ENCODE measurements around the gene SPRR1A.

The SPRR1A gene, protein sequence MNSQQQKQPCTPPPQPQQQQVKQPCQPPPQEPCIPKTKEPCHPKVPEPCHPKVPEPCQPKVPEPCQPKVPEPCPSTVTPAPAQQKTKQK

DNA sequence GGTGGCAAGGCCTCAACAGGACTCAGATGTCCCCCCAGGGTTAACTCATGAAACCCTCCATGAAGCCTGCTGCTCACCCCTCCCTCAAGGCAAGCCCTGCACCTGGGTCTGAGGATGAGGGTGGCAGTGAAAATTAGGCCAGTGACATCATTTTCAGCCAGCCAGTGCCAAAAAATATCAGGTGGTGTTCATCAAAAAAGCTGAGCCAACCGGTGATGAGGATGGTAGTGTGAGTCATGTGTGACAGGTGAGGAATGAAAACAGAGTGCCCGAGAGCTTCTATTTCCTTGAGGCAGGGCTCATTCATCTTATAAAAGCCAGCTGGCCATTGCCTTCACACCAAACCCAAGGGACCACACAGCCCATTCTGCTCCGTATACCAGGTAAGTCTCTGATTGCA is at the start of gene SPRR1A:
SPRR1A (plus strand) TSS at position 339 of the 400 bp plus-strand sequence. CDS start 1,150 bp downstream, outside the sequence.
- DNase-seq: no peak

DNA sequence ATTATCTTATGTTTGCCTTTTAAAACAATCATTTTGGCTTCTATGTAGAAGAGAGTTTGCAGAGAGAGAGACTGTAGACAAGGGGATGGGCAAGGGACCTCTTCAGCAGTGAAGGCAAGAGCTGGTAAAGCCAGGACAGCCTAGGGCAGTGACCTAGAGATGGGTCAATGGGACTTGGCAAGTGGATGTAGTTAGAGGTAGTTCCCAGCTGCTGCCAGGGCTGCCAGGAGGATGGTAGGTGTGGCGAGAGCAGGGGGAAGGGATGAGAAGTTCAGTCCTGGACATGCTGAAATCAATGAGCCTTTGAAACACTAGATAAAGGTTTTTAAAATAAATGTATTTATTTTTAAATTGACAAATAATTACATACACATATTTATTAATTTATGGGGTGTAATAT is 43.3 kb upstream of the SPRR1A start:
- DNase-seq: no peak

DNA sequence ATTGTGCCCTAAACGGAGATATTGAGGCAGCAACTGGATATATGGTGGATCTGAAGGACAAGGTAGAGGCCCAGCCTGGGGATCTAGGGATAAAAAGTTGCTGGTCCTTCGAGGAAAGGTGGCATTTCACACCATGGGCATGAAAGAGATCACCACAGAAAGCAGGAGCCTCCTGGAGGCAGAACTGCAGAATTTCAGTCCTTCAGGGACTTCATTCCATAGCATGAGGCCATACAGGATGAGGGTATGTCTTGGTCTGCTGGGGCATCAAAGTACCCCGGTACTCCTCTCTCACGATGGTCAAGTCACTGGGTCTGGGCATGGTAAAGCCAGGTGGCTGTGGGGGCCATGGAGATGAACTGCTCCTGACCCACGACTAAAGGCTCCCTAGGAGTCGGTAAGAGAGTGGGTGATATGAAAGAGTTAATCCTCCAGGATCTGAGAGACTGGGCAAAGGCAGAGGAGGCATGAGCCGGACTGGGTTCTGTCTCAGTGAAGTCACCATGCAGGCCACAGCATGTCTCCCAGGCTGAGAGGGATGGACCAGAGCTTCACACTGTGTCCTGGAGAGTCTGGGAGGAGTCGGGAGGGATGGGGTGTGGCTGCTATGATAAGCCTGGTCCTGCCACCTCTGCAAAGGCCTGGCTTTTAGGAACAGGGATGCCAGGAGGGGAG is 42.7 kb upstream of the SPRR1A start:
- no peak for DNase-seq

DNA sequence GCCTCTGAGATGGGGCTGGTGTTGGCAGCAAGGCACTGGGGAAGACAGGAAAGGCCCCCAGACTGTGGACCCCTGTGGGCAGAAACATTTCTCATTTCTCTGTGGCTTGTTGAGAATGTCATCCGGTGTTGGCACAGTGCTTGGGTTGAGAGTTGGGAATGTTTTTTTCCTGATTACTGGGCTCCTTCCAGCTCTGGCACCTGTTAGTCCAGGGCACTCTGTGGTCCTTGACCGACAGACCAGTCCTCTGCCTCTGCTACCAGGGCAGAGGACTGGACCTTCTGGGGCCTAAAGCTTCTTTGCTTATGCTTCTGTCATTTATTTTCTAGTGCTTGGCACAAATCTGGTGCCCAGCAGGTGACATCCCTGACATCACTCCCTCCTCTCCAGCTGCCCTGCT is 41.7 kb upstream of the SPRR1A start:
- DNase-seq: no peak

DNA sequence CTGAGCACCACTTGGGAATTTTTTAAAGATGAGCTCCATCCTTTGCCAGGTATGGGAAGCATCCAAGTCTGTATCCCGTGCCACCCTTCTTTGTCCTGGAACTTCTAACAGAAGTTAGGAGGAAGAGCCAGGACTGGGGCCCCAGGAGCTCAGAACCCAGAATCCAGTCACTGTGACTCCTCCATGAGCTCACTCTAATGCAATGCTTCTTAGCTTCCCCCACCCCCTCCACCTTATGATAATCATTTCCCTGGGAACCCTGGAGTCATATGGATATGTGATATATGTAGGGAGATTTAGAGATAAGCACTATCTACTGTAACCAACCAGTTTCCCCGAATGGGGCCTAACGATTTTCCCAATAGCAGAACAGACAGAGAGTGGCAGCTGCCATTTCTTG is 37.6 kb upstream of the SPRR1A start:
- DNase-seq: no peak

DNA sequence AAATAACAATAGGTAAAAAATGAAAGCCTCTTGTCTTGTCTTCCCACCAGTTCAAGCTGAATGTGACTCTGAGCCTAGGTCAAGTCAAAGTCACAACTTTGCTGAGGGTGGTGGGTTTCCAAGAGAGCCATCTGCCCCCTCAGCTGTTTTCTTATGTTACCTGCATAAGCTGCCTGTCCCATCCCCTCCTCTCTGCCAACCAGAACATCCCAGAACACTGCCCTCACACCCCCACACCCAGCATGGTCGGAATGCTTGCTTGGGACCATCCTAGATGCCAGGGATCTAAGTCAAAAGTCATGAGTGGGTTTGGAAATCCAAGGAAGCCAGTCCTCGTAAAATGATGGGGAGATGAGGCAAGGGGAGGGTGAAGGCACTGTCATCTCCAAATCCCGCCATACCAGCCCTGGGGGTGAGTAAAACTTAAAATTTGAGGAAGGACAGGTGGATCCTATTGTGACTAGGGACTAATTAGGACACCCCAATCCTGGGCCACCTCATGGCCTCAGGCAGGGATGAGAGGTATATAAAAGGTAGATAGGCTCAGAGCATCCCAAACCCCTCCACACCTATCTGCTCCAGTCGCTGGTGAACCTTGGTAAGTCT is 37.1 kb upstream of the SPRR1A start, which contains the start of gene SPRR5:
SPRR5 (plus strand) TSS at position 556 of the 606 bp plus-strand sequence. CDS start 1,349 bp downstream, outside the sequence.
- no peak for DNase-seq

DNA sequence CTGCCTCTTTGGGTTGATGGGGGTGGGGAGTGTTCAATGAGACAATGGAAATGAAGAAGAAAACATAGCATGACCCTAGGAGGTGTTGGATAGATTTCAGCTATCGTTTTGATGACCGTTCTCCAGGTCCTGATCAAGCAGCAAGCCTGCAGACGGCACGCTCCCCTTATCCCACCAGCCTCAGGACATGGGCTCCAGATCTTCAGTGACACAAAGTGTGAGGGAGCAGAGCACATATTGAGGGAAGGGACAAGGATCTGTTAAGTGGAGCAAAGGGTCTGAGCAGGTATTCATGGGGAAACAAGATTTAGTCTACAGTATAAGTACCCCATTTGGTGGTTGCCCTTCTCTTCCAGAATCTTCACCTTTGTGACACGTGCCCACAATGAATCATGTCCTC is 32.2 kb upstream of the SPRR1A start:
- no peak for DNase-seq

DNA sequence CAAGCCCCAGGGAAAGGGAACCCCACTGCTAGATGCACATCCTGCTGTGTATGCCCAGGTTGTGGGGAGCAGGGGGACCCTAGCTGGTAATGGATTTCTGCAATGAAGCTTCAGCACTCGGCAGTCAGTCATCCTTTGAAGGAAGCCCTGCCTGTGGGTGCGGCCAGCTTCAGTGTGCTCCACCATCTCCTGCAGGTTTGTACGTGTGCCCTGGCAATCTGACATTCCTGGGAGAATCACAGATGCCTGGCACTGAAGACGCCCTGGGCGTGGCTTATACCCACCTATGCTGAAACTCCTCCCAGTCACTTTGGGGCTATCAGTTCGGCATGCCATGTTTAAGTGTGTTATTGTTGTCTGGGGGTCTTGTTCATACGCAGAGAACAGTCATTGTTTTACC is 30.1 kb upstream of the SPRR1A start:
- no peak for DNase-seq

DNA sequence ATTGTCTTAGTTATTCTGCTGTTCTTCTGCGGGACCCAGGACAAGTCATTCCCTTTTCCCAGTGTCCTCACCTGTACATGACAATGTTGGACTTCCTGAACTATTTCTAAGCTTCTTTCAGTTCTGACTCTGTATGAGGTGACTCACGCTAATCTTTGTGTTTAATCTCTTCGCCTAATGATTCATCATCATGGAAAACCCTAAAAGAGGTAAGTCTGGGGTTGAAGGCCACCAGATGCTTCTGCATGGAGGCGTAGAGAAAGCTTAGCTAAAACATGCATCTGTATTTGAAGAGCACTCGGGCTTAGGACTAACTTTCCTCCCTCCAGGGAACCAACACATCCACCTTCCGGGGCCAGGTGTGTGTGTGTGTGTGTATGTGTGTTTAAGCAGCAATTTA is 29.4 kb upstream of the SPRR1A start:
- DNase-seq: no peak

DNA sequence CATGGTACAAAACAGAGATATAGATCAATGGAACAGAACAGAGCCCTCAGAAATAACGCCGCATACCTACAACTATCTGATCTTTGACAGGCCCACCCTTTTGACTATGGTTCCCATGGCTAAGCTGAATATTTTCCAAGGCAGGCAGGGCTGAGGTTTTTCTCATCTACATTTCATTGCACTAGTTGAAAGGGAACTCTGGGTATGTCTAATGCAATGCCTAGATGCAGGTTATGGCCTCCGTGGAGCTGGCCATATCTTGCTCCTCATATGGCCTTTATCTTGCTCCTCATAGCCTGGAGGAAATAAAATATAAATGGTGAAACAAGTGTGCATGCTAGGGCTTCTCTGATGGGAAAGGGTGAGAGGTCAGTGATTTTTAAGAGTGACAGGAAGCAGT is 26.3 kb upstream of the SPRR1A start:
- DNase-seq: no peak

DNA sequence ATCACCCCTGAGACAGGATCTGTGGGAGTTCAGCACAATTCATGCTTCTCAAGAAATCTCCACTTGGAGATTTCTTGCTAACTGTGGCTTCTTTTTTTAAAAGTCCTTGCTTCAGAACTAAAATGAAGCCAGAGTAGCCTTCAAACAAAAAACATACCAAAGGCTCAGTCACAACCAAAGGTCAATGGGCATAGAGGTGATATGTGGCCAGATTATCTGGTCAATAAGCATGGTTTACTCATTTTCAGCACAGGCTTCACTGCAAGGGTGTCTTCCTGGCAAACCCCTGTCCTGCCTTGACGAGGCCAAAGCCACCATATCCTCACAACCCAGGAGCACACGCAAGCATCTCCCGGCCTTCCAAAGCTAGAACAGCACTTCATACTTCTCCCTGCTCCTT is 24.6 kb upstream of the SPRR1A start:
- DNase-seq: no peak

DNA sequence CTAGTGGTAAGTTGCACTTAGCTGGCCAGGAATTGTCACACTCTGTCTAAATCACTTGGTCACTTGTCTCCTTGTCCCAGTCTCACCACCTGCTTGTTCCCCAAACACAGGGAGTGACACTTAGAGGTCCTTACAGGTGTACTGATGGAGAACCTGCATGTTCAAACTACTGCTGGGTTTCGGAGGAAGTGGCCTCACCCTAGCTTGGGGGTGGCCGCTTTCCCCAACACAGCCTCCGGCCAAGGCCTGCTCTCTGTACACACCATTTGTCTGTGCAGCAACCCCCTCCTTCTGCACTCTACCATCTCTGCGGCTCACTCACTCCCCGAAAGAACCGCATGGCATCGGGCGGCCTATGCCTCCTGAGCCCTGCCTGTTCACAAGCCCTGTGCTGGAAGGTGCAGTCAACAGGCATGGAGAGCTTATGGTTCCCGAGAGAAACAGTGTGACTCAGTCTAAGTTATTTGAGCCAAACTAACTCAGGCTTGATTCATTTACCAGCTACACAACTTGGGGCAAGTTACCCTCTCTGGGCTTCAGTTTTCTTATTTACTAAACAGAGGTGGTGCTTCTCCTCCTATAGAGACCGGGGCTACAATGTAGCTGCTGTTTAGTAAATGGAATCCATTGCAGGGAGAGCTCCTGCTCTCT is 24.0 kb upstream of the SPRR1A start:
- DNase-seq: no peak

DNA sequence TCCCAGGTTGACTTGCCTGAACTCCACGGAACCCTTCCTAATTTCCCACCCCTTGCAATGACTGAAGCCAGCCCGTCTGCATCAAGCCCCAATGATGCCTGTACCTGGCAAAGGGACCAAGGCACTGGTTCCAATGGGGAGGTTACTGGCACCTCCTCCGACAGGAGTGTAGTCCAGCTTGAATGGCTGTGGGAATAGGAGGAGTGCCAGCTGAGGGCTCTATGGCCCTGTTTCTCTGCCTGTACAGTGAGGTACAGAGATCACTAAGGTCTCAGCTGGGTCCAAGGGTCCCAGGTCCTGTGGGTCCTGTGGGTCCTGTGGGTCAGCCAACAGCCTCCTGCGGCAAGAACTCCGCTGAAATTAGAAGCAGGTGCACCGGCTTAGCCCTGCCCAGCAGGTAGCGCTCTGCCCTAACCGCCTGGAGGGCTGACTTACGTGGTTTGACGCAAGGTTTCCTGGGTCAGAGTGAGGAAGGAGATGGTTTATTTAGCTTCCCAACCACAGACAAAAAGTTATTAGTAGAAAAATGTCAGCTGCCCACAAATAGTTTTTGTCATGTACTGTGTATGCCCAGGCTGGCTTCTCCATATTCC is 23.3 kb upstream of the SPRR1A start:
- DNase-seq: no peak

DNA sequence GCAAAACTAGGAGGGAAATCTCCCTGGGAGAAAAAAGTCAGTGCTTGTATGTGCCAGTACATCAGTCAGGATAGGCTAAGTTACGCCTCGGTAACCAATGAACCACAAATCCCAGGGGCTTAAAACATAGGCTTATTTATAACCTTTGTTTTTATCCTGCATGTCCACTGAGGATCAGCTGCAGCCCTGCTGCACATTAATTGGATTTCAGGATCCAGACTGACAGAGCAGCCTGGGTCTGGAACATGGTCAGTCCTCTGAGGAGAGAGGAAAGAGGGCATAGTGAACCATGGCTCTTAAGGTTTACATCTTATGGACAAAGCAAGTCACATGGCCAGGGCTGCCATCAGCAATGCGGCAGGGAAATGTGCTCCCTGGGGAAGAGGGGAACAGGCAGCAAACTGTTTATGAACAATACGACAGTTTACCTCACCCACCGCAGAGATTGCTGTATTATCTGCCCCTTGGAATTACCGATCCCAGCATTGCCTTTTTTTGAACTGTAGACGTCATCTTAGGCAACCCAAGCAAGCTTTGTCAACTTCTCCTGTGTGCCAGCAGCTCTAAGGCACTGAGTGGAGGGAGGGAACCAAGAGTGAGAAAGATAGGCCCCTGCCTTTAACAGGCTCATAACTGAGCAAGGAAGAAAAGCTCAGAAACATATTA is 22.5 kb upstream of the SPRR1A start:
- no peak for DNase-seq

DNA sequence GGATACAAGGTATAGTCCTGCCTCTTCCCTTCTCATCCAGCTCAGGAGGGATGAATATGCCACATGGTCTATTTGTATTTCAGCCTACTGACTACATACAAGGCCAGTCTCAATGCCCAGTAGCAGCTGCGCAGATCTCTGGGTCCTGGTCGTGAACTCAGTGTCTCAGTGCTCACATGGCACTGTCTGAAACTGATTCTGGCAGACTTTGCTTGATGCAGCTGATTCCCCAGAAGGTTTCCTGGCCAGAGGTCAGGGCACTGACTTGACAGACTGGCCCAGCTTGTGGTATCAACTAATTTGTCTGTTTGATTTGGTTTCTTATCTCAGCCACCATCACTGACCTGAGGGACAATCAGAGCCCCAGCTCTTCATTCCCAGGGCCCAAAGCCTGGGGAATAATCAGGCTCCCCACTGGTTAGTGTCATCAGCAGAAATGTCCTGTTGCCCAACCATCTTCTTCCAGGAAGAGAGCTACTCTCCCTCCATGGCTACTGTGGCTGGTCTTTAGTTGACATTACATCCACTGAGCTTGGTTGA is 20.9 kb upstream of the SPRR1A start:
- no peak for DNase-seq

DNA sequence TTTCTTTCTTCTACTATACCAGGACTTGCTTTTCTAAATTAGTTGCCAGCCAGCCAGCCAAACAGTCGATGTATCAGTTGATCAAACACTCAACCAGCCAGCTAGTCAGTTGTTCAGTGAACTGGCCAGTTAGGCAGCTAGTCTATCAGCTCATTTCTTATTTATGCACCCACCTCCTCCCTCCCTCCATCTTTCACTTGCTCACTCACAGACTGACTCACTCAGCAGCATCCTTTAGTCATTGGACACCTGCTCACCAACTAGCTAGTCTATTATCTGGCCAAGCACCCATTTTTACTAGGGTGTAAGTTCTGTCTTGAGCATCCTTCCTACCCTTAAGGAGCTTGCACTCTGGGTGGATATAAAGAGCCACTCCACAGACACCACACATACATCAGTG is 19.3 kb upstream of the SPRR1A start:
- DNase-seq: no peak

DNA sequence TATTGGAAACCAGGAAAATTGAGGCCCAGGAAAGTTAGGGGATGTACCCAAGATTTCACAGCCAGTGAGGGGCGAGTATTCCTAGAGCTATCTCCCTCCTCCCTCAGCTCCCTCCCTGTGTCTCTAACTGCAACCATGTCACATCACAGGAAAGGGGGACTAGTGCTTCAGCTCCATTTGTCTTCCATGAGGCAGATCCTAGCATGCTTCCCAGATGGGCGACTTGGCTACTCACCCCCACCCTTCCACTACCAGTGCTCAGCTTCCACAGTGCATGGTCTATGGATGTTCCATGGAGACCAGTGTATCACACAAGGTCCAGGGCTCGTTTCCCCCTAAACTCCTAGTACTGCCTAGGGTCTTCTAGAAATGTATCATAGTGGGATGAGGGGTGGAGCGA is 18.0 kb upstream of the SPRR1A start:
- DNase-seq: no peak

DNA sequence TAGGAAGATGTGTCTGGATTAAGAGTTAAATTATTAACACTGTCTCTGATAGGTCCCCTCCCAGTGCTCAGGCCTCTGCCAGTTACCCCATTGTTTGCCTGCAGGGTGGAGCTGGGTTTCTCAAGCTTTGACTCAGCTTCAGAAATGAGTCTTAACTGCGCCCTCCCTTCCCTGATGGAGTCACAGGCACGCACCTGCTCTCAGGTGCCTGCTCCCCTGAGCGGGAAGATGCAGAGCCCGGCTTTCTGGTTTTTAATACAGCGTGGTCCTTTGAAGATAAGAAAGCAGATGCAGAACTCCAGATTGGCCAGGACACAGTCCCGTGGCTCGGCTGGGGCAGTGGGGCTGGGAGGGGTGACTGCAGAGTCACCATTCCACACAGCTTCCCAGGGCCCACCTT is 16.7 kb upstream of the SPRR1A start:
- DNase-seq: no peak

DNA sequence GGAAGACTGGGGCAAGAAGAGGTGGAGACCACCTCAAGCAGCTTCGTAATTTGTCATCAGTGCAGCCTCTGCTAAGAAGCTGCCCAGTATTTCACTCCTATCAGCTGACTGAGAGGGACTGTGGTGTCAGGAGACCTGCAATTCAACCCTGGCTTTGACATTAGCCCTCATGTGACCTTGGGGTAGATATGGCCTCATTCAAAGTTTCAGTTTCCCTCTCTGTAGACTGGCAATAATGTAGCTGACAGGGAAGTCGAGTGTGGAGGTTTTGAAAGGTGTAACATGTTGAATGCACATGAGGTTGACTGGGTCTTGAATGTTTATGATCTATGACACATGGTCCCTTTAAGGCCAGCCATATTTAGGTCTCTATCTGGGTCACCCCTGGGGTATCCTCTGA is 15.6 kb upstream of the SPRR1A start:
- DNase-seq: no peak

DNA sequence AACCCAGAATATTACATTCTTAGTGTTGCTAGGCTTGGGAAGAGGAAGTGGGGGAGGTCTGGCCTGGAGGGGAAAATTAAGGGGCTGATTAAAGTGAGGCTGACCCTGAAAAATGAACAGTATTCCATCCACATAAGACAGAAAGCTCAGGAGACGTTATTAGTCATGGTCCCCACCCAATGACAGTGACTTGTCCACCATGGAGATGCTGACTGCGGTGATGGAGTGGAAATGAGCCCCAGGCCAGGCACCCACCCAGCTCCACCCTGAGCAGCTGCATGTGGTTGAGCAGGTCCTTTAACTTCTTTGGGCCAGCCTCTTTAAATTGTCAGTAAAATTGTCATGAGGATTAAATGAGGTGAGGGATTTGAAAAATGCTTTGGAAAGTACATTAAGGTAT is 14.8 kb upstream of the SPRR1A start:
- no peak for DNase-seq

DNA sequence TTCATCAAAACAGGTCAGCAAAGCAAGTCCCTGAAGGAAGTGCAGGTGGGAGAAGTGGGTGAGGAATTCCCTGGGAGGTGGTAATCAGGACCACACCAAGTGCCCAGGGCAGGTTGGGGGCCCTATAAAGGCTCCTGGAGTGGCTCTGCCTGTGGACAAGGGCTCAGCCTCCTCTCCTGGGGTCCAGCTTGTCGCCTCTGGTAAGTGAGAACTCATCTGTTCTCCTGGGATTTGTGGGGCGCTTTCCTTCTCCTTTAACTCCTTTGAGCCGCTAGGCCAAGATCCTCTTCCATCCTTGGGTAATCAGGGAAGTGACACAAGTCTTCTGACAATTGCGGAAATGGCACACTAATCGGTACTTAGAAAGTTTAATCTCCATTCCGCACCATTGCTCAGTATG is 13.4 kb upstream of the SPRR1A start, which contains the start of gene SPRR4:
SPRR4 (plus strand) TSS at position 154 of the 400 bp plus-strand sequence. CDS start 1,243 bp downstream, outside the sequence.
- DNase-seq: no peak

DNA sequence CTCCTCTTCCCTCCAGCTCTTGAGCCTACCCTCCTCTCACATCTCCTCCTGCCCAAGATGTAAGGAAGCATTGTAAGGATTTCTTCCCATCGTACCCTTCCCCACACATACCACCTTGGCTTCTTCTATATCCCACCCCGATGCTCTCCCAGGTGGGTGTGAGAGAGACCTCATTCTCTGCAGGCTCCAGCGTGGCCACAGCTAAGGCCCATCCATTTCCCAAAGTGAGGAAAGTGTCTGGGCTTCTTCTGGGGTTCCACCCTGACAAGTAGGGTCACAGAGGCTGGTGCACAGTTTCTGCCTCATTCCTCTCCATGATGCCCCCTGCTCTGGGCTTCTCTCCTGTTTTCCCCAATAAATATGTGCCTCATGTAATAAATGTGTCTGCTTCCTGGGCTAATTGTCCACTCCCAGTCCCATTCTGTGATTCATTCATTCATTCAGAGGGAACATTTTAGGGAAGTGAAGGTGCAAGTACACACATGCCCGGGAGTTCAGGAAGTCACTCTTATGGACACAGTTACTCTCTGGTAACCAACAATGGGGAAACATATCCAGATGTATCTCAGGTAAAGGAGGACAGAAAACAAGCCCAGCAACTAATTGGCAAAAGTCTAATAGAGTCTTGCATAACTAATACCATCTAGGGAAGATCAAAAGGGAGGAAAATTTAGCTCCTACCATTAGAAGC is 11.5 kb upstream of the SPRR1A start:
- no peak for DNase-seq
